K562 (cell line): ENCODE measurements around the gene TPCN1. TPM values are rescaled to one million over a fixed set of nuclear protein-coding genes. Genes with fewer than 3 reads are reported as not detected.

Source experiments
- CBX8 ChIP-seq: fragments of 200-600 bp; sonication (generic); IDR thresholded peaks from 2 replicates; pipeline ENCODE4 v1.6.1; 2012; ENCODE audit warnings: borderline replicate concordance, mixed run types, low read depth, mild to moderate bottlenecking, moderate library complexity, mixed read lengths, low read length, control low read depth, inconsistent platforms; ENCODE audit not compliant: poor library complexity, severe bottlenecking; ENCODE audit errors: extremely low read depth
- HMGN3 ChIP-seq: IDR thresholded peaks from 2 replicates; pipeline ENCODE4 v1.6.1; 2011; ENCODE audit warnings: borderline replicate concordance, low read depth, mild to moderate bottlenecking, mixed read lengths, low read length; ENCODE audit not compliant: insufficient read length; ENCODE audit errors: extremely low read depth
- MTA1 ChIP-seq: fragments of 450-650 bp; IDR thresholded peaks from 2 replicates; pipeline ENCODE4 v1.6.1; 2017; ENCODE audit warnings: borderline replicate concordance
- NELFE ChIP-seq: IDR thresholded peaks from 2 replicates; pipeline ENCODE4 v1.6.1; 2011; ENCODE audit warnings: mild to moderate bottlenecking; ENCODE audit not compliant: insufficient read depth, insufficient read length
- NFATC3 ChIP-seq: fragments of 450-650 bp; IDR thresholded peaks from 2 replicates; pipeline ENCODE4 v1.6.1; 2017; ENCODE audit warnings: mild to moderate bottlenecking
- NFE2L1 ChIP-seq: fragments of 450-650 bp; IDR thresholded peaks from 2 replicates; pipeline ENCODE4 v1.6.1; 2016; ENCODE audit warnings: missing genetic modification characterization, low read depth, mild to moderate bottlenecking, missing compliant biosample characterization, moderate library complexity, borderline replicate concordance
- NR2C2 ChIP-seq, 2 experiments: fragments of 200-800 bp in 1 of 2; sonication (Bioruptor generic) in 1 of 2; sonication (generic) in 1 of 2; formaldehyde crosslinking in 1 of 2; IDR thresholded peaks; 2 replicates each; pipeline versions ENCODE4 v1.6.1 to v1.8.0; 2016 to 2022; ENCODE audit warnings: mild to moderate bottlenecking in 1 of 2, missing compliant biosample characterization in 1 of 2, missing genetic modification characterization in 1 of 2, missing genetic modification reagents in 1 of 2
- XRCC4 ChIP-seq: IDR thresholded peaks from one replicate; pipeline ENCODE4 v1.6.1; 2011; ENCODE audit not compliant: insufficient read depth, insufficient read length; ENCODE audit errors: extremely low read depth
- polyA plus RNA-seq, 8 experiments: library from polyadenylated mRNA; depleted of rRNA in 4 of 8; stranded (reverse) in 5 of 8; unstranded in 3 of 8; fragments of >200 nt; fragmentation: Nextera tagmentation in 2 of 8; fragmentation: Illumina TruSeq in 1 of 8; extraction: Ambion mirVana in 2 of 8; extraction: Trizol in 1 of 8; gene quantifications; 2 replicates each; pipeline versions ENCODE4 v1.2.1 to v1.2.3, GENCODE V29; 2011 to 2014; ENCODE audit warnings: inconsistent platforms in 1 of 8, missing spikeins in 1 of 8
- total RNA-seq, 7 experiments: library from RNA; depleted of rRNA in 6 of 7; stranded (reverse); fragments of >200 nt in 6 of 7; fragmentation: Illumina TruSeq in 2 of 7; extraction: Trizol in 2 of 7; gene quantifications; 2 replicates each; pipeline versions ENCODE4 v1.2.1 to v1.2.3, GENCODE V29; 2011 to 2021; ENCODE audit warnings: low replicate concordance in 1 of 7
- TF ChIP-seq, protein P1 (sequence below): sonication (generic); formaldehyde crosslinking; IDR thresholded peaks from 2 replicates; pipeline ENCODE4 v1.8.1; 2022; ENCODE audit warnings: missing genetic modification reagents
- TF ChIP-seq, protein P2 (sequence below): fragments of 250-450 bp; sonication (Bioruptor Pico); IDR thresholded peaks from 2 replicates; pipeline ENCODE4 v1.4.0; 2020; ENCODE audit warnings: mild to moderate bottlenecking, moderate library complexity
- TF ChIP-seq, protein P3 (sequence below): fragments of 450-650 bp; formaldehyde crosslinking; IDR thresholded peaks from 2 replicates; pipeline ENCODE4 v1.4.0; 2020; ENCODE audit warnings: mild to moderate bottlenecking, moderate library complexity

The TPCN1 gene
- total and polyA plus RNA-seq, 9 of the 15 experiments (the other 6 are each of a cell fraction or from before 2014, with no cell fraction given): 0.80 to 23.8 (median 7.4) TPM

DNA sequence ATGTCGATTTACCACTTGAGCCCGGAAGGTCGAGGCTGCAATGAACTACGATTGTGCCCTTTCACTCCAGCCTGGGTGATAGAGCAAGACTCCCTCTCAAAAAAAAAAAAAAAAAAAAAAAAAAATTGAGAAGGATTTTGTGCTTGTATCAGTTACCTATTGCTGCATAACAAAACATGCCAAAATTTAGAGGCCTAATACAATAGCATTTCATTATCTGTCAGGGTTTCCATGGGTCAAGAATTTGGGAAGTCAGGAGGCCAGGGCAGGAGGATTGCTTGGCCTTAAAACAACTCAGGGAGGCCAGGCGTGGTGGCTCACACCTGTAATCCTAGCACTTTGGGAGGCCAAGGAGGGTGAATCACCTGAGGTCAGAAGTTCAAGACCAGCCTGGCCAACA, 118.3 kb downstream of the TPCN1 start (continued):
- no peak for TF ChIP-seq NELFE
- TF ChIP-seq MTA1: no peak
- TF ChIP-seq, protein P1, sequence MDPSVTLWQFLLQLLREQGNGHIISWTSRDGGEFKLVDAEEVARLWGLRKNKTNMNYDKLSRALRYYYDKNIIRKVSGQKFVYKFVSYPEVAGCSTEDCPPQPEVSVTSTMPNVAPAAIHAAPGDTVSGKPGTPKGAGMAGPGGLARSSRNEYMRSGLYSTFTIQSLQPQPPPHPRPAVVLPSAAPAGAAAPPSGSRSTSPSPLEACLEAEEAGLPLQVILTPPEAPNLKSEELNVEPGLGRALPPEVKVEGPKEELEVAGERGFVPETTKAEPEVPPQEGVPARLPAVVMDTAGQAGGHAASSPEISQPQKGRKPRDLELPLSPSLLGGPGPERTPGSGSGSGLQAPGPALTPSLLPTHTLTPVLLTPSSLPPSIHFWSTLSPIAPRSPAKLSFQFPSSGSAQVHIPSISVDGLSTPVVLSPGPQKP: no peak
- no peak for TF ChIP-seq NFE2L1 (tag)
- TF ChIP-seq CBX8: no peak
- TF ChIP-seq XRCC4: no peak
- TF ChIP-seq NFATC3: no peak
- no peak for TF ChIP-seq NR2C2 (CRISPR knock-in tag; IDR thresholded peaks at IDR 0.05)
- no peak for TF ChIP-seq NR2C2 (tag; IDR thresholded peaks at IDR 0.05)
- TF ChIP-seq, protein P2, sequence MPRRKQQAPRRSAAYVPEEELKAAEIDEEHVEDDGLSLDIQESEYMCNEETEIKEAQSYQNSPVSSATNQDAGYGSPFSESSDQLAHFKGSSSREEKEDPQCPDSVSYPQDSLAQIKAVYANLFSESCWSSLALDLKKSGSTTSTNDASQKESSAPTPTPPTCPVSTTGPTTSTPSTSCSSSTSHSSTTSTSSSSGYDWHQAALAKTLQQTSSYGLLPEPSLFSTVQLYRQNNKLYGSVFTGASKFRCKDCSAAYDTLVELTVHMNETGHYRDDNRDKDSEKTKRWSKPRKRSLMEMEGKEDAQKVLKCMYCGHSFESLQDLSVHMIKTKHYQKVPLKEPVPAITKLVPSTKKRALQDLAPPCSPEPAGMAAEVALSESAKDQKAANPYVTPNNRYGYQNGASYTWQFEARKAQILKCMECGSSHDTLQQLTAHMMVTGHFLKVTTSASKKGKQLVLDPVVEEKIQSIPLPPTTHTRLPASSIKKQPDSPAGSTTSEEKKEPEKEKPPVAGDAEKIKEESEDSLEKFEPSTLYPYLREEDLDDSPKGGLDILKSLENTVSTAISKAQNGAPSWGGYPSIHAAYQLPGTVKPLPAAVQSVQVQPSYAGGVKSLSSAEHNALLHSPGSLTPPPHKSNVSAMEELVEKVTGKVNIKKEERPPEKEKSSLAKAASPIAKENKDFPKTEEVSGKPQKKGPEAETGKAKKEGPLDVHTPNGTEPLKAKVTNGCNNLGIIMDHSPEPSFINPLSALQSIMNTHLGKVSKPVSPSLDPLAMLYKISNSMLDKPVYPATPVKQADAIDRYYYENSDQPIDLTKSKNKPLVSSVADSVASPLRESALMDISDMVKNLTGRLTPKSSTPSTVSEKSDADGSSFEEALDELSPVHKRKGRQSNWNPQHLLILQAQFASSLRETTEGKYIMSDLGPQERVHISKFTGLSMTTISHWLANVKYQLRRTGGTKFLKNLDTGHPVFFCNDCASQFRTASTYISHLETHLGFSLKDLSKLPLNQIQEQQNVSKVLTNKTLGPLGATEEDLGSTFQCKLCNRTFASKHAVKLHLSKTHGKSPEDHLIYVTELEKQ: no peak
- no peak for TF ChIP-seq HMGN3
- TF ChIP-seq, protein P3, sequence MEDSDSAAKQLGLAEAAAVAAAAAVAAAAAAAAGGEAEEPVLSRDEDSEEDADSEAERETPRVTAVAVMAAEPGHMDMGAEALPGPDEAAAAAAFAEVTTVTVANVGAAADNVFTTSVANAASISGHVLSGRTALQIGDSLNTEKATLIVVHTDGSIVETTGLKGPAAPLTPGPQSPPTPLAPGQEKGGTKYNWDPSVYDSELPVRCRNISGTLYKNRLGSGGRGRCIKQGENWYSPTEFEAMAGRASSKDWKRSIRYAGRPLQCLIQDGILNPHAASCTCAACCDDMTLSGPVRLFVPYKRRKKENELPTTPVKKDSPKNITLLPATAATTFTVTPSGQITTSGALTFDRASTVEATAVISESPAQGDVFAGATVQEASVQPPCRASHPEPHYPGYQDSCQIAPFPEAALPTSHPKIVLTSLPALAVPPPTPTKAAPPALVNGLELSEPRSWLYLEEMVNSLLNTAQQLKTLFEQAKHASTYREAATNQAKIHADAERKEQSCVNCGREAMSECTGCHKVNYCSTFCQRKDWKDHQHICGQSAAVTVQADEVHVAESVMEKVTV (CRISPR knock-in tag): no peak
- TF ChIP-seq, all 486 proteins: peak for 5
